ENCODE data around the gene SP5.
A peak's percentile ranks its signal among the peaks of the same experiment; 100 is the strongest.
"Not testable (repeated sequence)": the region's sequence is repeated elsewhere in the genome, so short reads cannot be mapped to it uniquely, and the experiment has no call there.

SP5 gene

DNA sequence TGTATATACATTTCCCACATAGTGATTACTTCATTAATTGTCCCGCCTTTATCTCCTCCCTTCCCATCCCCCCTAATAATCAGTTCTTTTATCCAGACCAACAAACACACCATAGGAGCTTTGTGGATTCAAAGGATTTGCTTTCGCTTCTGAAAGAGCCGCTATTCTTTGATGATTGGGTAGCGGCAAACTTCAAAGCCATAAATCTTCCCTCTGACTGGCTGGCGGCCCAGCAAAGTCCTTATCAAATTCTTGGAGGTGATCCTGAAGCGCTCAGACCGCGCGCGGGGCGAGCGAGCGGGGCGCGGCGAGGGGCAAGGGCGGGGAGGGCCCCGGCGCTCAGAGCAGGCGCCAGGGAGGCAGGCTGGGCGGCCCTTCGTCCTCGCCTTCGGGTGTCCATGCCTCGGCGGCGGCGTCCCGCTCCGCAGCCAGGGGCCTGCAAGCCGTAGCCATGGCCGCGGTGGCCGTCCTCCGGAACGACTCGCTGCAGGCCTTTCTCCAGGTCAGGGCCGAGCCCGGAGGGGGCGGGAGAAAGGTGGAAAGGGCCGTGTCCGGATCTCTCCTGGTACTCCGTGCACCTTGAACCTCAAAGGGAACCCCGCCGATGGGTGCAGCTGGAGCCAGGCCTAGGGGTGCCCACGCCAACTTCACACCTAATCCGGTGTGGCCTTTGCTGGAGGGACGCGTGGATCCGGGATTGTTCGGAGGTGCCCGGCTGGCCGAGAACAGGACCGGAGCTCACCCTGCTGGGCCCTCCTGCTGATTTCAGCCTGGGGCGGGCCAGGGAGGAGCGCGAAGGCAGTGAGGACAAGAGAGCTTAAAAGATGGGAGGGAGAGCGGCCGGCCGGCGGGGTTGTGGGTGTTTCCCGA lies at the start of gene SP5:
SP5 (plus strand) TSS at position 276 of the 870 bp plus-strand sequence; CDS start at position 452, 176 bp downstream.
- peak; percentile 19 for DNase-seq

DNA sequence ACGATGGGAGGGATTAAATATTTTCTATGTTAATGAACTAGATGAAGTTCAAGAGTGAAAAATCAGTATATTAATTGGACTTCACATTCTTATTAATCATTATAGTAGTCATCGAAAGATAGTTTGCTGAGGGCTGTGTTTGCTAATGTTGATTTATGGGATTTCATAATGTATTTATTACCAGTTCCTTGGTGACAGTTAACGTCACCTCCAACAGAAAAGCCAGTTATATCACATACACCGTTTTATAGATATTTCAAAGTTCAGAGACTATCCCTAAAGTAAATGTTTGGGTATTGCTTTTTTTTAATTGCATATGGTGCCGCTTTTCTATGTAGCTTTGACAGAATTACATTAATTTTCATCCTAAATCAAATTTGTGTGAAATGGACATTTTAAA lies 49.4 kb upstream of the SP5 start:
- DNase-seq: no peak

DNA sequence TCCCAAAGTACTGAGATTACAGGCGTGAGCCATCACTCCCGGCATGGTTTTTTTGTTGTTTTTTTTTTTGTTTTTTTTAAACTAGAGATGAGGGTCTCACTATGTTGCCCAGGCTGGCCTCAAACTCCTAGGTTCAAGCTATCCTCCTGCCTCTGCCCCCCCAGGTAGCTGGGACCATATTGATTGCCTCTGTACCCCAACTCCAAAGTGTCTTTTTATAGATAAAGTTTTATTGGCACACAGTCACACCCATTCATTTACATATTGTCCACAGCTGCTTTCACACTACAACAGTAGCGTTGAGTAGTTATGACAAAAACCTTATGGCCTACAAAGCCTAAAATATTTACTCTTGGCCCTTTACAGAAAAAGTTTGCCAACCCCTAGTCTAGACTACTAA lies 45.2 kb upstream of the SP5 start:
- DNase-seq: no peak

DNA sequence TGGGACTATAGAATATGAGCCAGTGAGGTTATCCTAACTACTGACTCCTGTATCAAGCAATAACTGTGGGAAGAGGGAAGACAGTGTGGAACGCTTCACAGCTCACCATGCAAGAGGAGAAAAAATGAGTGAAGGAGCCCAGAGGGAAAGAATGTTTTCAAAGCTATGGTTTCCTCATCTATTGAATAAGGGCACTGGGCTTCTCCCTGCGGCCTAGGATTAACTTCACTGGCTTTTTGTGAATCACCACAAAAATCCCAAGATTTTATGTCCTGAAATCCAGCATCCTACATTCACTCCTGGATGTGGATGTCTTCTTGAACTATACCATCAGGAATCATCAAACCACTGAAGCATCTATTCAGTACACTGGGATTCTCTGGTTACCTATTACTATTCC lies 44.5 kb upstream of the SP5 start:
- no peak for DNase-seq

DNA sequence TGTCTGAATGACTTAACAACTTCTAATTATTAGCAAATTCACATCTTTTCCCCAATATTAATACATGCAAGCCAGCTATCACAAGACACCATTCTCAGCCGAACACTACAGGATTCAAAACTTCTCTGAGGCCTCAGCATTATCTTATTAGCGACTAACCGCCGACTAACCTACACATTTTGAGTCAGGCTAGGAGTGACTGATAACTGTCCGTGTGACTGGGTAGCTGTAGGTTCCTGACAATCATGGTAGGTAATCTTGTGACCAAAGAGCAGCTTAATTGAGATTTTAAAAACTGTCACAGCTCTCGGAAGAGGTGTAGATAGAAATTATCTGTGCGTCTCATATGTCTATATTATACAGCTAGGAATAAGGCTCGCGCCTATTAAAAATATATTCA lies 44.1 kb upstream of the SP5 start:
- DNase-seq: no peak

DNA sequence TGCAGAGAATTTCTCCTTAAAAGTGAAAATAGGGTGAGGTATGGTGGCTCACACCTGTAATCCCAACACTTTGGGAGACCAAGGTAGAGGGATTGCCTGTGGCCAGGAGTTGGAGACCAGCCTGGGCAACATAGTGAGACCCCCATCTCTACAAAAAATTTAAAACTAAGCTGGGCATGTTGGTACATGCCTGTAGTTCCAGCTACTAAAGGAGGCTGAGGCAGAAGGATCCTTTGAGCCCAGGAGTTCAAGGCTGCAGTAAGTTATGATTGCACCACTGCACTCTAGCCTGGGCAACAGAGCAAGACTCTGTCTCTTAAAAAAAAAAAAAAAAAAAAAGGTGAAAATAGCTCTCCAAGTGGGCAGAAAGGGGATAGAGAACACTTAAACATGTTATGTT lies 40.9 kb upstream of the SP5 start:
- not testable (repeated sequence) for DNase-seq

DNA sequence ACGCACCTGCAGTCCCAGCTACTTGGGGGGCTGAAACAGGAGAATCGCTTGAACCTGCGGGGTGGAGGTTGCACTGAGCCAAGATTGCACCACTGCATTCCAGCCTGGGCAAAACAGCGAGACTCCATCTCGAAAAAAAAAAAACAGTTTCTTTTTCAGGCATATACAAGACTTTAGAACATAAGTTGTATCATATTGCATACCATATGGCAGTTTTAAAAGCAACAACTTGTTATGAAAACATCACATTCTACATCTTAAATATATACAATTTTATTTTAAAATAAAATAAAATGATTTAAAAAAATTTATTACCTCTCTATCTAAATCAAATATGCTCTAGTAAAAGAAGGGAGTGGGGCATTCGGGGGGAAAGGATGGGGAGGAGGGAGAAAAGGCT lies 39.4 kb upstream of the SP5 start:
- DNase-seq: no peak

DNA sequence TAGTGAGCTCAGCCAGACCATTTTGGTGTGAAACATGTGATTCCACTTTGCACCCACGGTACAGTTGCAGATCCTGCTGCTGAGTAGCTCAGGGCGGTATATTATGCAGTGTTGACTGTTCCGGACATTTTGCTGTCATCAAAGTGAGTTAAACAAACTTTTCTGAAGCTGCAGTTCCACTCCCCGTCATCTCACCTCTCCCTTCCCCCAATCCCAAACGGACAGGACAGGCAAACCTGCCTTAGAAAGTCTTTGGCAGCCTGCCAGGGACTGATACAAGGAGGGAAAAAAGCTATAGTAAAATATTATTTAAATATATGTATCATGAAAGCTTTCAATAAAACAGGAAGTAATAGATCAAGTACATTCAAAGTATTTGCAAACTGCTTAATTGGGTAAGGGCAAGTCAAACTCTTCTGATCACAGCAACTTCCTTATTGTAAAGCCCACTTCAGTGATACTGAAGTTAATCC lies 35.5 kb upstream of the SP5 start:
- DNase-seq: no peak

DNA sequence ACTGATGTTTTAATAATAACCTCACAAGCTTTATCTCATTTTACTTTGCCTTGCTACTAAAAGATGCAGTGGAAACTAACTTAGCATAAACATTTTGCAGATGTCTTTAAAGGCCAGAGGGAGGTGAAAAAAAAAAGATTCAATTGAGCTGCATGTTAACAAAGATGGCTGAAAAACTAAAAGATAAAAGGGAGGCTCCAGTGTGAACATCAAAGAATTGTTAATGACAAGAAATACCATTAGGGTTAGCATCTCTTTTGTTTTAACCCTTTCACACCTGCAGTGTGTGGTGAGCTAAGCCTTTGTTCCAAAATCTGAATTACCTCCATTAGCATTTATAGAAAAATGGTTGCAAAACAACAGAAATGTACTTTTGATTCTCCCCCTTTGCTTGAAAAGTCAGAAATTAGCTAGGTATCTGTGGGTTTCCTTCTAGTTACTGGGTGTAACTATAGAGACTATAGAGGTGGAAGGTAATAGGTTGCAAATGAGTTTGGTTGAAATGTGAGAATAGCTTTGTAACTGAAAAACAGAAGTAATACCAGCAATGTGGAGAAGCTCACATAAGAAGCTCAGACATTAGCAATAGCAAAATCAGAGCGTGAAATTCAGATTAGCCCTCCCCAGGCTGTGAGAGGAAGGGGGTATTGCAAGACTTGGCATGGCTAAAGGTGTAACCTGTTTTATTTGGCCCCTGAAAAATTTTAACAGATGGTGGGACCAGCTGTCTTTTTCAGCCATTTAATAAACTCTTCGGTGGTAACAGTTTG lies 34.8 kb upstream of the SP5 start:
- DNase-seq: no peak

DNA sequence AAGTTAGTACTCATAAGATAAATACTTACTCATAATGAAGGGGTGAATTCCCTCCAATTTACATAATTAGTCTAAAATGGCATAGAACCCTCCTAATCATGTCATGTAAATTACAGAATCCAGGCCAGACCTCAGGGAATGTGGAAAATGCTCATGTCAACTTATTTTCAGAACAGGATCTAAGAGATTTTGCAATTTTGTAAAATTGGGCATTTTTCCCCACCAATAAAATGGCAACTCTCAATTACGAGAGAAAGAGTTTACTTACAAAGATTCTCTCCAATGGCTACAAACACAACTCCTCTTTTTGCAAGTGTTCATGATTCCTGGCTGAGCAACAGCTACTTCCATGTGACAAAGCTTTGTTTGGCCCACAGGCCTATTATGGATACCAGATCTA lies 33.8 kb upstream of the SP5 start:
- DNase-seq: no peak

DNA sequence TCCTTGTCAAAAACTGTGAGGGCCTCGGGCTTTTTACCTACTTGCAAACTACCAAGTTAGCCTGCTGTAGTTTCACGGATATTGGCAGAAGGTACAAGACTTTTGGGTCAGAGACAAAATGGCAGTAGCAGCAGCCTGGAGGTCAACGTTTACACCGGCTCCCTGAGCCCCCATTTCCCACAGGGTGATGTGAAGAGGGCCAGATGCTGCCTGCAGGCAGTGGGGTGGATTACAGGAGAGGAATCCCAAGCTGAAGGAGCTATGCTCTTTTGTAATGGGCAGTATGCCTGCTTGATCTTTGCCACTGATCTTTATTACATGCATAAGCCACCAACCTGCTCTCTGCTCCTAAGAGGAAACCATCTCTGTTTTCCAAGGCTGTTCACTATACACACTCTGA lies 29.5 kb upstream of the SP5 start:
- DNase-seq: no peak

DNA sequence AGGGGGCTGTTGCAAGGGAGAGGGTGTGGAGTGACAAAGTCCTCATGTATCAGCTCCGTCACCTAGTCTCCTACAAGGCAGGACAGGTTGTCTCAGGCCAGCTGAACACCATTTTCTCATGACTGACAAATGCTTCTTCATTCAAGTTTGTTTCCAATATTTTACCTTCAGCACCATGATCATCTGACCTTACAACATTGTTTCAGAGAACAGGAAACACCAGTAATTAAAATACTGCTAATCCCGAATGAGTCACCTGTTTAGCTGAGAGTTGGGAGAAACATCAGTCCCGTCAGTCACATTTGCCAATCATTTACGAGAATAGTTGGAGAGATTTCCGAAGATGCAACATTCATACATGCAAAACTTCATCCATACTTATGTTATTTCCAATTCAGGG lies 25.7 kb upstream of the SP5 start:
- DNase-seq: no peak

DNA sequence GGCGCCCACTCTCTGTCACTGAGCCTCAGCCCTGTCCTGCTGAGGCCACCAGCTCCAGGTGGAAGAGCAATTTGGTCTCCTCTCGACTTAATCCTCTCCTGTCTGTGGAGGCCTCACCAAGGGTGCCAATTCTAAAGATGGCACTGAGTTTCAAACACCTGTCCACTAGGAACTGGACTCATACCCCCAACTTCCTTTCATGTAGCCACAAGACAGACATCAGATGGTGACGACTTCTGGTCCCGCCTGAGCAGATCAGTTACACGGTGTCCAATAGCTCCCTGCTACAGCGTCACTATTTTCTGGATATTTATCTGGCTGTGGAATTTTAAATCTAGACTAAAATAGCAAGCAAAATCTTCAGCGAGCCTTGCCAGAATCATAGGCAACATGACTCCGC lies 24.5 kb upstream of the SP5 start:
- no peak for DNase-seq

DNA sequence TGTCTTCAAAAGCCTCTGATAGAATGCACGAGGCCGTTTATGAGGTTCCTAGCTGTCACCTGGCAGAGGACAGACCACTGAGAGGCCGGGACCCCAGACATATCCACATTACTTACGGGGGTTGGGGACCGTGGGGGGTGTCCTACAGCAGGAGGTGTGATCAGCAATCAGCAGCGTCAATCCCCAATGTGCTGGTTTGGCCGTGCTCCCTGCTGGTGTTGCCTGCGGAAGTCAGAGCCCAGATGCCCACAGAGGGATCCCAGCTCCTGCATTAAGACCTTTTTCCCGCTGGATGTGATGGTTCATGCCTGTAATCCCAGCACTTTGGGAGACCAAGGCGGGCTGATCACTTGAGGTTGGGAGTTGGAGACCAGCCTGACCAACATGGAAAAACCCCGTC lies 20.8 kb upstream of the SP5 start:
- no peak for DNase-seq

DNA sequence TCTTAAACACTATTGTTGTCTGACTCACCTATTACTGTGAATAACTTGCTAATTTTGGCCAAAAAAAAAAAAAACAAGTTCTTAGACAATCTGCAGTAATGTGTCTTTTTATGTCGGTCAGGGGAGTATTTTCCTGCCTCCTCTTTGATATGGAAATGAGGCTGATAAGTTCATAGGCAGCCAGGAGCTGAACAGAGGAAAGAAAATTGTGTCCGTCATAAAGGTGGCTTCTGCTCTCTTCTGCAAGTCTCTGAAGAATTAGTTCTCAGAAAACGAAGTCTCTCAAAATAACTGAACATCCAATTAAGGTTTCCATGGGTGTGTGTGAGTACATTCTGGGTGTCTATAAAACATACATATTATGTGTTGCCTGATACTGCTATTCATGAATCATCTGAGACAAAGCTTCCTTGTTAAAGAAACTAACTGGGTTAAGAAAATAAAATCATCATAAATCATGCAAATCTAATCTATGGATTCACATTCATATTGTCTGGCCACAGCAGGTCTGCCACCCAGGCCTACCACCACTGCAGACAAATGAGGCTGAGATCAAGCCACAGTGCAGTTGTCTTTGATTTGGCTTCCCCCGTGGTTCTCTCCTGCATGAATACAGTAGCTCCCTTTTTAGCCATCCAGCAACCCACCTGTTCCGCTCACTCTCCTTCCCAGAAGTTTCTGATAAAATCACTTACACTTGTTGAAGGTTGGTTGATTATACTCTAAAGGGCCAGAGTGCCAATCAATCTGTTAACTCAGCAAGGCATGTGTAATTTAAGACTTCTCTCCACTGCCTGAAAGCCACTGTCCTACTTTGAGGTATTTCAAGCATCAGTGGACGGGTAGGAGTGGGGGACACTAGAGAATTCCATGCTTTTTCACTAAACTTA lies 19.4 kb upstream of the SP5 start:
- no peak for DNase-seq

DNA sequence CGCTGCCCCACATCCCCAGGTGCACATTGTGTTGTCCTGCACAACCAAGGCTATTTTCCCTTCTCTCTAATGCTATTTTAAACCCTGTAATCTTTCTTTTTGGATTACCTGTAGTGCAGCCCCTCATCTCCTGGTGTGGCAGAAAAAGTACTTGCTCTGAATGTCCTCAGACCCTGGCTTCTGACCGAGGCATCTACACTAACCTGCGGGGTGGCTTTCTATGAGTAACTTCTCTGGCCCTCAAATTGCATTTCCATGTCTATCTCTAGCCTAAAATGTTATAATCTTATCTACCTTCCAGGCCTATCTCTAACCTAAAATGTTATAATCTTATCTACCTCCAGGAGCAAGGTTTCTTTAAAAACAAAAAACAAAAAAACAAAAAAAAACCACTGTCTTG lies 18.2 kb upstream of the SP5 start:
- no peak for DNase-seq

DNA sequence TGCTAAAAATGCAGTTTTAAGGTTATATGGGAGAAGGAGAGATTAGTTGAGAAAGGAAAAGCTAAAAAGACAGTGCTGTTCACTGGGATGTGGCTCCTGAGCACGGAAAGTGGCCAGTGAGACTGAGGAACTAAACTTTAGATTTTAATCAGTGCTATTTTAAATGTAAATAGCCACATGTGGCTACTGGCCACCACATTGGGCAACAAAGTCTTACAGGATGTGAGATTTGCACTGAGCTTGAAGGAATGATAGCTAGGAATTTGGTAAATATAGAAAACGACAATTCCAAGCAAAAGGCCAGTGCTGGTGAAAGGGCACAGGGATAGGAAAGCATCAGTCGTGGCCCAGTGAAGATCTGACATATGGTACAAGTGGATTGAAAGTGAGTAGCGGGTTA lies 14.1 kb upstream of the SP5 start:
- no peak for DNase-seq

DNA sequence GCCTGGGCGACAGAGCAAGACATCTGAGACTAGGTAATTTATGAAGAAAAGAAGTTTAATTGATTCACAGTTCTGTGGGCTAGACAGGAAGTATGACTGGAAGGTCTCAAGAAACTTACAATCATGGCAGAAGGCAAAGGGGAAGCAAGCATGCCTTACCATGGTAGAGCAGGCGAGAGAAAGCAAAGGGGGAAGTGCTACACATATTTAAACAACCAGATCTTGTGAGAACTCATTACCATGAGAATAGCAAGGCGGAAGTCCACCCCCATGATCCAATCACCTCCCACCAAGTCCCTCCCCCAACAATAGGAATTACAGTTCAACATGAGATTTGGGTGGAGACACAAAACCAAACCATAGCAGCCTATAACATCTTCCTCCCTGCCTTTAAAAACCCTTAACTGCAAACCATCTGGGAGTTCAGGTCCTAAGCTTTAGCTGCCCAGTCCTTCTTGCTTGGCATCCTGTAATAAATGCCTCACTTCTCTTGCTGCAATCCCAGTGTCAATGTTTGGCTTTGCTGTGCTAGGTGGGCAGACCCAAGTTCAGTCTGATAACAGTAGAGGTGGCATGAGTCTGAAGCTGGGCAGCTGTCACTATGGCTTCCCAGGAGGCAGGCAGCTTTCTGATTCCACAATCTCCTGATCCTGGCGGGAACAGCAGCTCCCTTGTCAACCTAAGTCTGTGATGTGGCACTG lies 11.2 kb upstream of the SP5 start:
- DNase-seq: no peak

DNA sequence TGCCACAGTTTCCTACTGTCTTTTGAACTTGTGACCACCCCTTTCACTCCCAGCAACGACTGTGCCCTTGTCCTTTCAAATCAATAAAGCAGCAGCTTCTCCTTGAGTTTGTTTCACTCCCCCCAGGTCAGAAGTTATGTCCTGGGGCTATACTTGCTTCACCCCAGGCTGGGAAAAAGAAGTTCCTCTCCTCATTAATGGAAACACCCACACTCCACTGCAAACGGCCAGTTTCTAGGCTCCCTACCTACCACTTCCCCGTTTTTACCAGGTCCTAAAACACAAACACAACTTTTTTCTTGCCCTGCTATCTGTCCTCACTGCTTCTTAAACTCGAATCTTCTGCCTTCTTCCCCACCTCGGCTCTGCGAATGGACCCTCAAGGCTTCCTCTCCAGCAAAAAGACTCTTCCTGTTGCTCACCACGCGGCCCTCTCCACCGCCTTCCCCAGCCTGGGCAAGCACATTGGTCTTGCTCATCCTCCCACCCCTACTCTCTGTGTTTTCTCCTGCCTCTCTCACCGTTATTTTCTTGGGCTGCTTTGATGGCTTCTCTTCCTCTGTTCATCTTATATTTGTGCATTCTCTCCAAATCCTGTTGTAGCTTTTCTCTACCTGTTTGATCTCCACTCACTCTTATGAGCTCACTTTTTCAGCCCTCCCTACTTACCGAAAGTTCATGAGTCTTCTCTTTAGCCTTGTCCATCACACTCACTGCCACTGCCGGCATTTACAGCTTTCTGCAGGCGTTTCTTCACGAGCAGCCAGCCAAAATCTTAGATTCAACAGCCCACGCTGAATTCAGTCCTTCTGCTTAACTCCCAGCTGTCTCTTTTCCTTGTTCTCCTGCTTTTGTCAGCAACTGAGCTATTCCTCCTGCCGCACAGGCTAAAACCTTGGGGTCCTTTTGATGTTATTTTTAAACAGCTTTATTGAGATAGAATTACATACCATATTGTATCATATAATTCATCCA lies 7.0 kb upstream of the SP5 start:
- no peak for DNase-seq

DNA sequence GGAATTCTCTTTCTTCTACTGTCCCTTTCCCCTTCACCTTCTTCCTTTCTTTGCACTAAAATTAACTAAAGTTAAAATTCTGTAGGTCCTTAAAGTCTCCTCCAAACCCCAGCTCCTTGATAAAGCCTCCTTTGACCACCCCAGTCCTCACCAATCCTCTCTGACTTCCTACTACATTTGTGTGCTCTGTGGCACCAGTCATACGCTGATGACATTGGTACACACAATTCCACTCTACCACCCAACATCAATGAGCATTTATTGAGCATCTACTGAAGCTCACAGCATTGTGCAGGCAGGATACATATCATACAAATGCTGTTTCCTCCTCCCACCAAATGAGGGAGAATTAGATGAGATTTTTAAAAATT lies 4.5 kb upstream of the SP5 start:
- DNase-seq: no peak

DNA sequence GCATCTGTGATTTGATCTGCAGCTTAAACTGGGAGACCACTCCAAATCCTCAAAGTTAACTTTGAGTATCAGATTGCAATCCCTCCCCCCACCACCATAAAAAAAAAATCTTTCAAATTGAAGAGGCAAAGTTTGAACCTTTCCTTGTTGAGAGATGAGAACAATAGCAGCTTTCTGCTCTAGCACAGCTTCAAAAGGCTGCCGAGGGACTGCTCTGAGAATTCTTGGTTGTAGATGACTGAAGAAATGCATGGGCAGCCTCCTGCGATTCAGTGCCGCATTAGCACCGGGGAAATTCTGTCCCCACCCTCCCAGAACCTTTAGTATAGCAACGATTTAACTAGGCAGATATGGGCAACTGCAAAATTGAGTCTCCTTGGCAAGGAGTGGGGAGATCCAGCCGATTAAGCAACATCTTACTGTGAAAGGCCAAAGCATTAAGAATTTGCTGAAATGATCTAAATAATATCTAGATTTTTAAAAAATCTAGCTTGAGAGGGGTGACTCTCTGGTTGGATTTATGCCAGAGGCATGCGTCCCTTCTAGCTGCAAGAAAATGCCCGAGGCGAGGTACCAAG lies 3.9 kb upstream of the SP5 start:
- no peak for DNase-seq
